UCSD-AML1 (cell line): ENCODE data around the gene GALNT17.
"Not testable (repeated sequence)": the region's sequence is repeated elsewhere in the genome, so short reads cannot be mapped to it uniquely, and the experiment has no call there.

Experiments used
- DNase-seq: peaks from one replicate; lab custom pipeline; 2025; ENCODE audit not compliant: unreplicated experiment; lab: John Stamatoyannopoulos, UW

The GALNT17 gene

DNA sequence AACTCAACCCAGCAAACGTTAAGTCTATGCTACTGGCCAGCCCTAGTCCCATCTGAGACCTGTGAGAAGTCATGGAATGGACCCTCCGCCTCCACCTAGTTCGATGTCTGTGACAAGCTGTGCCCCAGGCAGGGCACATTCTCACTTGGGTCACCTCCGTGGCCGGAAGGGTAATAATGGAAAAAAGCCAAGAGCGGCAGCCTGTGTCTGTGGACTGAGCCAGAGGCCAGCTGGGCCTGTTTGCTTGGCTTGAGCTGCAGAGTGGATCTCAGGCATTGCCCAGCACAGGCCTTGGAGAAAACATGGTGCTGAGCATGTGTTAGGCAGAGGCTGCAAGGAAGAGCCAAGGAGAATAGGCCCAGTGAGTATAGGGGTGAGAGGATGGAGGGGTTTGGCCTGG, 97.8 kb downstream of the GALNT17 start:
- DNase-seq = no peak

DNA sequence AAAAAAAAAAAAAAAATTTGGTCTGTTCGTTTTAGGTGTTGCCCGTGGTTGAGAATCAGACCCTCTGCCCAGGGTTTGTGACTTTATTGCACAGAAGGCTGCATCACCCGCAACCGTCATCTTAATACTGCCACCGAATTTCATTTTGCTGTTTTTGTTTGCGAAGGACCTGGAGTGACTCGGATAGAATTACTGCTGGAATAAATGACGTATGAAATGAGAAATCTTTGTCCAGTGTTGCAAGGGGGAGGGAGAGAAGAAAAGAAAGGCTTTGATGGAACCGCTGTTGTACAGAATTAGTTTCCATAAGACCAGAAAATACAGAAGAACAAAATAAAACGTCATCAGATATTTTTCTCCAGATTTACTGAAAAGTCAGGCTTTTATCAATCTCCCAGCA, 103.3 kb downstream of the GALNT17 start:
- DNase-seq = no peak

DNA sequence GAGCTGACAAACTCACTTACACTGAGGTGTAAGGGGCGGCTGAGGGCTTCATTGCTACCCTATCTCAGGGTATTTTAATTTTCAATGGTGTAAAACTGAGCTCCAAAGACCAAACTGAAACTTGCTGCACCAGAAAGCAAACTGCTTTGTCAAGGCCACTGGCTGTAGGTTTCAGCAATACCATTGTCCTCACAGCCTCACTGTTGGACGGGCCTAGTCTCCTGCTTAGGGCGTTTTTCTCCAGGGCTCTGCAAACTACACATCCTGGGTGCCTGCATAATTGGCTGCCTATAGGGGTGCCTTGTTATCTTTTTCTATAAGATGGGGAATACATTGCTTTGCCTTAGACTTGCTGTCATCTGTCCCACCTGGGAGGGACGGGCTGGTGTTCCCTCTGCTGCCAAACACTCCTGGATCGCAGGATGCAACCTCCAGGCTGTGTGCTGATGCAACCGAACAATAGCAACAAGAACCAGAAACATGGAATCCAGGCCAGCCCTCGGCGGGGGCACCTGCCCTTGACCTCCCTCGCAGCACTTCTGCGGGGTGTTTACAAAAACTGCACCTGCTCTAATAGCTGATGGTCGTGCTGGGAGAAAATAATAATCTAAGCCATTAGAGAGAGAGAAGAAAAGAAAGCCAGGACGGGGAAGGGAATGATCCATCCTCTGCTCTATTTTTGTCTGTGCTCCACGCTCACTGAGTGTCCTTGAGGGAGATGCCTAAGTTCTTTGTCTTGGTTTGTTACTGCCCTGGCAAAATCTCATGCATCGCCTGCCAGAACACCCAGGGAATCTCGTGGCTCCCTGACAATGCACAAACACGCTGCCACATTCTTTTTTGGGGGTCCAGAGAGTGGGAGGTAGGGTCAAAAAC, 104.5 kb downstream of the GALNT17 start:
- no peak for DNase-seq

DNA sequence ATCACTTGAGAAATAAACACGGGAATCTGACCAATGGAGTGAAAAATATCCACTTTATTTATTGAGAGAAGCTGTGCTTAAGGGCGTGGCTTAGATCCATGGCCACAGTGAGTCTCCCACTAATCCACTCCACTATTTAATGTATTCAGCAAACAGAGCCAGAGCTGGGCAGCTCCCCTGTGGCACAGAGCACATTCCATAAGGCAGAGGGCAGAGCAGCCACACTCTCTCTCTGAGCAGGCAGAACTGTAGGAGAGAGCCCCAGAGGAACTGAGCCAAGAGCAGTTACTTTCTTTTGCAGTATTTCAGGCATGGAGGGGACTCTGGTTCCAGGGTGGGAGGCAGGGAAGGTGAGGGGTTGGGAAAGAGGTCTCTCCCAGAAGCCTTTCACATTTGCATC, 106.0 kb downstream of the GALNT17 start:
- no peak for DNase-seq

DNA sequence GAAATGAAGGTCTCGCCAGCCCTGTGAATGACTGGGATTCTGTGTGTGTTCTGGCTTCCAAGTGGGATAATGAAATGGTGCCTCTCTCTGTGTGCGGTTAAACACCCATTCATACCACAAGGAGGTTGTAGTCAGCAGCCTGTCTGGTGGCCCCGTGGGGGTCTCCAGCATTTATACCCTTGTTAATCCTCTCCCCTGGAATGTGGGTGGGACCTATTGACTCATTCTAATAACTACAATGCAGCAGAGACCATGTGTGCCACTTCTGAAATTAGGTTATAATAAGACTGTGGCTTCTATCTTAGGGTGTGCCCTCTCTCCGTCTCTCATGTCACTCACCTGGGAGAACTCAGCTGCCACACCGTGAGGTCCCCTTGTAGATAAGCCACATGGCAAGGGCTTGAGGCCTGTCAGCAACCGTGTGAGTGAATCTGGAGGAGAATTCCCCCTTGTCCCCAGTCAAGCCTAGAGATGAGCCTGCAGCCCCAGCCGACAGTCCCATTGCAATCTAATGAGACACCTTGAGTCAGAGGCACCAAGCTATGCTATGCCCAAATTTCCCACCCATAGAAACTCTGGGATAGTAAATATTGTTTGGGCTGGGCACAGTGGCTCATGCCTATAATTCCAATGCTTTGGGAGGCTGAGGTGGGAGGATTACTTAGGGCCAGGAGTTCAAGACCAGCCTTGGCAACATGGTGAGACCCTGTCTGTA, 106.8 kb downstream of the GALNT17 start:
- DNase-seq = no peak

DNA sequence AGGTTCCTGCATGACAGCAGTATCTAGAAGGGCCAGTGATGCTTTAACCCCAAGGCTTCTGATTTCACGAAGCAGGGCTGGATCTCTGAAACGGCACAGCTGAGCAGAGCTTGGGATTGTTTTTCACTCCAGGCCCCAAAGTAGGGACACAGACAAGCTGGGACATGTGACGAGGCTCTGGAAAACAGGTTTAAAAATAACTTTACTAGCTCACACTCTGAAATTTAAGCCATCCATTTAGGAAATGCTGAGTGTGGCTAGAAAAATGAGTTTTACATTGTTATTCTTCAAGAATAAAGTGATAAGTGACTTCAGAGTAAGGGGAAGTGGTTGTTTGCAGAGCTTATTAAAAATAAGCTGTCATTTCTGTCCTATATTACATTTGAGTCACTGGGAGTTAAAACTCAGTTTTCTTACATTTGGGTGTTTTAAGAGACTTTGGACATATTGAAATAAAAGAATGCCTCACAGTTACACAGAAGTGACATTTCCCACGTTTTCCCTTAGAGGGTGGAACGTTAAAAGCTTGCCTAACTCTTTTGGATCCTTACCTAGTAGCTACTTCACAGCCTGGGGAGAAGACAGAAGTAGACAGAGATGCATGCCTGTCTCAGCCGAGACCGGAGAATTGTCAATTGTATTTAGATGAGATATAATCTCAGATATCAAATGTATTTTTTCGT, 107.8 kb downstream of the GALNT17 start:
- DNase-seq = no peak

DNA sequence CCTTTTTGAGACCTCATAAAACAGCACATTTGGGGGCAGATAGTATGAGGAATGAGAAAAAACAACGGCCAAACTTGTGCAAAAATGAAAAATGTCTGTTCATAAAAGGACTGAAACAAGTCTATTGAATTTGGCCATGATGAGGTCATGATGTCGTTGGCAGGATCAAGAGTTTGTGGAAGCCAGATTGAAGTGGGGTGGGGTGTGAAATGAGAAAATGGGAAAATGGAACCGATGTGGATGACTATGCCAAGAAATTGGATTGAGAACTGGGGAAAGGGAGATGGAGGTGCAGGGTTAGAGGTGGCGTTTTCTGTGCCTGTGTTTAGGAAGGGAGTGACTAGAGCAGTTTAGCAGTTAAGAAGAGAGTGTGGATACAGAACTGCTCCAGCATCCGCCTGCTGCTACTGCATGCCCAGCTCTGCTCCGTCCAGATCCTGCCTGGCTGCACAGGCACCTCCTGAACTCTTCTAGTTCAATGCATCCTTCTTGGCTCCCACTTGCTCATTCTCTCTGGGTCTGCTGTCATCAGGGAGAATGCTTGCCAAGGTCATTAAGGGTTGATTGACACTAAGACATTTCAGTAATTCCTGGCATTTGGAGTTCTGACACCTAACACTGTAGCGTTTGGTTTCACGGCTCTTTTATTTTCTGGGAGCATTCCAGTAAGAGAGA, 111.9 kb downstream of the GALNT17 start:
- DNase-seq = no peak

DNA sequence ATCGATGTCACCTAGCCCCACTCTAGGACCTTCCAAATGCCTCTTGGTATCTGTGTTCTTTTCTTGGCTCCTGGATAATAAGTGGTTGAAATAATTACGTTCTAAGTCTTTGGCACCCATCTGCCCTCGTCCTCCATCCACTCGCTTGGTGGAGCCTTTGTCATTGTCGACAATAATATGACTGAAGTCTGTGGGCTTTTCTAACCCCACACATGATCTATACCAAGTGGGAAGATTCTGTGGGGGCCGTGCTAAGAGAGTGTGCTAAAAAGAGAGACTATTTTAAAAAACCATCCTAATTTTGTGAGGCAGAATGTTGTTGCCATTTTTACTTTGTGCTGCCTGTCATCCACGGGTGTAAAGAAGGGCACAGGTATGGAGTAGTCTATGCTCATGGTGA, 113.1 kb downstream of the GALNT17 start:
- no peak for DNase-seq

DNA sequence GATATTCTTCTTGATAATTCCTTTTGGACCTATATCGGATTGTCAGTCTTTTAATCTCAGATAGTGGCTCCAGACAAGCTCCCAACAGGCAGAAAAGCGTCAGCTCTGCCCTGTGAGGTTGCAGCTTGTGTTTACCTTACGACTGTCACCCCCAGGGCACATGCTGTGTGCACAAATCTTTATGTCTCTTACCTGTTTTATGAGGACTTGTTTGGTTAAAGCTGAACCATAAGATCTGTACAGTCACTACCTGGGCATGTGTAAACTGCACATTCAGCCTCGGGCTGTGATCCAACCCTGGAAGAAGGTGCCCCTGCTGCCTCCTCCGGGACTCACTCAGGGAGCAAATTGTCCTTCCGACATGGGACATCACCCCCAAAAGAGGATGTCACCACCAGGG, 119.8 kb downstream of the GALNT17 start:
- DNase-seq = no peak

DNA sequence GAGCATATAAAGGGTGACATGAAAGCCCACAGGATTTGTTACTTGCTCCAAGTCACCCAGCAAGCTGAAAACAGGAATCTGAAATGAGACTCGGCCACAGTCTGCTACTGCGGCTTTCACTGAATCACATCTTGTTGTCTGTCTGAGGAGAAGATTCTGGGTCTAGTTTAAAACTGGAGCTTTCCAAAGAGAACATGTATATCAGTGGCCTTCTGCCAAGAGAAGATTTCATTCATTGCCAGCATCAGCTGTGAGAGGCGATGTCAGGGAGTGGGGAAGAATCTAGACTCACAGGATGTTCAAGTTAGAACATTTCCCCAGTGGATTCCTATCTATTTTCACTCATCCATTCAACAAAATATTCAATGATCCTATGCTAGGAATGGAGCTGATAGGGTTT, 122.8 kb downstream of the GALNT17 start:
- DNase-seq = no peak

DNA sequence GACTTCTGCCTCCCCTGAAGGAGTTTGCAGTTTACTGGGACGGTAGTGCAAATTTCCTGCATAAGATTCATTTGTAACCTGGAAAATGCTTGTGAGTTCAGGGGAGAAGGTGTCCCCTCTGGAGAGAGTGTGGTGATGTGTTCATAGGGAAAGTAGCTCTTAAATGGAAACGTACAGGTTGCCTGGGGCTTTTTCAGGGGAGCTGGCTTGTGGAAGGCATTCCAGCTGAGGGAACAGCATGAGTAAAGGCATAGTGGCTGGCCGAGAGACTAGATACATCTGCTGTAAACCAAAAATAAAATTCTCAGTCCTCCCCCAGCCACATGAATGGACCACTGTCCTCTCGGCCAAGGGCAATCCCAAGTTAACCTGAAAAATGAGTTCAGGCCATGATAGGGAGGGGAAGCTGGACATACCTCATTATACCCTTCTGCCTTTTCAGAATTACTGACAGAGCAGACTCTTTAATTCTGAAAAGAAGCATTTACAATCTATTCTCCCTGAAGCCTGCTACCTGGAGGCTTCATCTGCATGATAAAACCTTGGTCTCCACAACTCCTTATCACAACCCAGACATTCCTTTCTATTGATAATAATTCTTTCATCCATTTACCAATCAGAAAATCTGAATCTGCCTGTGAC, 123.7 kb downstream of the GALNT17 start:
- DNase-seq = no peak

DNA sequence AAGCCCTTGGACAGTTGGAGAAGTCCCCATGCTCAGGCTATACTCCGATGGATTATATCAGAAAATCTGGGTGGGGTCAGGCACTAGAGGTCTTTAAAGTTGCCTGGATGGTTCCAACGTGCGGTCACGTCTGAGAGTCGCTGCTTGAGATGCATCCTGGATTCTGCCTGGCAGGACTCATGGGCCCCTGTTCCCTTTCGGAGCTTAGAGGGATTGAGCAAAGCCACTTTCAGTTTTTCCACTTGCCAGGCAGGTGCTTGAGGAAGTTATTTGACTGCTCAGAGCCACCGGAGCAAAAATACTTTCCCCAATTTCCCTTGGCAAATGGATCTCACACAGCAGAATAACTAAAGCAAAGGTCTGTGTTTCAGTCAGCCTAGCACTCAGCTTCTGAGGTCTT, 129.1 kb downstream of the GALNT17 start:
- no peak for DNase-seq

DNA sequence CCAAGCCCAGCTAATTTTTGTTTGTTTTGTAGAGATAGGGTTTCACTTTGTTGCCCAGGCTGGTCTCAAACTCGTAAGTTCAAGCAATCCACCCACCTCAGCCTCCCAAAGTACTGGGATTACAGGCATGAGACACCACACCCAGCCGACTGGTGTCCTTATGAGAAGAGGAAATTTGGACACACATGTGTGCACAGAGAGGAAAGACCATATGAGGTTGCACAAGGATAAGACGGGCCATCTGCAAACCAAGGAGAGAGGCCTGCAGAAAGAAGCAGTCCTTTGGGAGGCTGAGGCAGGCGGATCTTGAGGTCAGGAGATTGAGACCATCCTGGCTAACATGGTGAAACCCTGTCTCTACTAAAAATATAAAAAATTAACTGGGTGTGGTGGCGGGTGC, 130.9 kb downstream of the GALNT17 start:
- not testable (repeated sequence) for DNase-seq

DNA sequence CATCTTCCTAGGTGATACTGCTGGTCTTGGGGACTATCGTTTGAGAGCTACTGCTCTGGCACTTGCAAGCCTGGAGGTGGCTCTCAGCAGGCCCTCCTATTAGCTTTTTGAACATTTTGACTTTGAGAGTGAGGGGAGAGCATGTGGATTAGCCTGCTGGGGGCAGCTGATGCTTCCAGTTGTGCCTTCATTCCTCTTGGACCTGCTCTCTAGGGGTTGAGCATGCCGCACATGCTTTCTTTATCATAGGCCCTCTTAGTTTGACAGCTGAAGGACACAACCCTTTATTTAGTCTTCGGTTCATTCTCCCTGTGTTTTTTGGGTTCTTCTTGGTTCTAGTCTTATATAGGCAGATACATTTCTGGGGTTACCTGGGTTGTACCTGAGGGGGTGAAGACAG, 132.1 kb downstream of the GALNT17 start:
- no peak for DNase-seq

DNA sequence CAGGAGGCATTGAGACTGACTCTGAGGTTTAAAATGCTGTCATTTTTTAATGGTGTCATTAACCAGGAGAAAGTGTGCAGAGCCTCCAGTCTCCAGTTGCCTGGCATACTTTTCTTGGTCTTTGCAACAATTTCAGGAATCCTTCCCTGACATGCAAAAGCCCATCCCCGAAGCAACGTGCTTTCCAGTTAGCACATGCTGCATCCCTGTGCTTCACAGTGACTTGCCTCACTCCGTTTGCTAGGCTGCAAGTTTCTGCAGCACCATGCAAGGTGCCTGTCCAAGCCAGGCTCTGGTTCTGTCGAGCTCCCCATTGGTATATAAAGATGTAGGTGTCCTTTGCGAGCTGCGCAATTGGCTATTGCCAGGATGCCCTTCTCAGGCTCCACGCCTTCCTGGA, 135.0 kb downstream of the GALNT17 start:
- DNase-seq = no peak

DNA sequence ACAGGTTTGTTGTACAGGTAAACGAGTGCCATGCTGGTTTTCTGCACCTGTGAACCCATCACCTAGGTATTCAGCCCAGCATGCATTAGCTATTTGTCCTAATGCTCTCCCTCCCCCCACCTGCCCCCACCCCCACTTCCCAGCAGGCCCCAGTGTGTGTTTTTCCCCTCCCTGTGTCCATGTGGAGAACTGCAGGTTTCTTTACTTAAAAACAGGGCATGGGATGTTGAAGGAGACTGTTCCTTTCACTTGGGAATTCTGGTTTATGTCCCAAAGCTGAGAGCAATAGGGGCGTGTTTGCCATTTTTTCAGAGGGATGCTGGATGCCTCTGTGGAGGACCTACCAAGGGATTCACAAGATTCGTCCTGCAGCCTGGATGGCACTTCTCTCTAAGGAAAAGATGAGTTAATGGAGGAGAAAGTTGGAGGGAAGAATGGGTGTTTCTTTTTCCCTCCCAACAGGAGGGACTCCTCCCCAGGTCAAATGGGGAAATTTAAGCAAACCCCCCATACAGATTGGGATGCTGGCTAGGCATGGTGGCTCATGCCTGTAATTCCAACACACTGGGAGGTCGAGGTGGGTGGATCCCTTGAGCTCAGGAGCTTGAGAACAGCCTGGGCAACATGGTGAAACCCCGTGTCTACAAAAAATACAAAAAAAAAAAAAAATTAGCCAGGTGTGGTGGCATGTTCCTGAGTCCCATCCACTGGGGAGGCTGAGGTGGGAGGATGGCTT, 136.0 kb downstream of the GALNT17 start:
- DNase-seq = no peak

DNA sequence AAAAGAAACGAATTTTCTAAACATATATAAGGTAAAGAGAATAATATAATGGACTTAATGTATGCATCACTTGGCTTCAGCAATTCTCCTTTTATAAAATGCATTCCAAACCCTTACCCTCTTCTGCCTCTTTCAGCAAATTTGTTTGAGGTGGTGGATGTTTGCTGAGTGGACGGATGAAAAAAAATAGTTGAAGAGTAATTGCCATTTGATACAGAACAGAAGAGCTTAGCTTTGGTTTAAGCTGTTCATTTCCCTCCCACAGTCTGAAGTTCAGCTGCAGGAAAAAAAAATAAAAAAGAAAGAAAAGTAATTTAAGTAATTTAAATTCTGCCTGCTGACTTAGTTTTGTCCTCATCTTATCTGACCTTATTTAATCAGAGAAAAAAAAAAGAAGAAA, 138.6 kb downstream of the GALNT17 start:
- DNase-seq = no peak

DNA sequence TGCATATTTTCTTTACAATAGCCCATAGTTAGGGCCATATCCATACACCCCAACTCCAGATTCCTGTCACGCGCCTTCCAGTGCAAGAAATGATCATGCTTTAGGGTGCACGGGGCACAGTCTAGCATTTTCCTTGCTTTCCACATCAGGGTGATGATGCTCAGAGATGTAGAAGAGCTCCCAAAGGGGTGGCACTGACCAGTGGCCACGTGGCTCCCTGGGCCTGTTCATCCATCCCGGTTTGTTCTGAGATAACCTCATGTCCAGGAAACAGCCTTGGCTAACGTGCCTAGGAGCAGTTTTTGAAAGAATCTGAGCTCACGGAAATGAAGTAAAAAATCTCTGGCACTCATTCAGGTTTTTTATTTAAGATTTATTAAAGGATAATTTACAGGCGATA, 139.3 kb downstream of the GALNT17 start:
- DNase-seq = no peak

DNA sequence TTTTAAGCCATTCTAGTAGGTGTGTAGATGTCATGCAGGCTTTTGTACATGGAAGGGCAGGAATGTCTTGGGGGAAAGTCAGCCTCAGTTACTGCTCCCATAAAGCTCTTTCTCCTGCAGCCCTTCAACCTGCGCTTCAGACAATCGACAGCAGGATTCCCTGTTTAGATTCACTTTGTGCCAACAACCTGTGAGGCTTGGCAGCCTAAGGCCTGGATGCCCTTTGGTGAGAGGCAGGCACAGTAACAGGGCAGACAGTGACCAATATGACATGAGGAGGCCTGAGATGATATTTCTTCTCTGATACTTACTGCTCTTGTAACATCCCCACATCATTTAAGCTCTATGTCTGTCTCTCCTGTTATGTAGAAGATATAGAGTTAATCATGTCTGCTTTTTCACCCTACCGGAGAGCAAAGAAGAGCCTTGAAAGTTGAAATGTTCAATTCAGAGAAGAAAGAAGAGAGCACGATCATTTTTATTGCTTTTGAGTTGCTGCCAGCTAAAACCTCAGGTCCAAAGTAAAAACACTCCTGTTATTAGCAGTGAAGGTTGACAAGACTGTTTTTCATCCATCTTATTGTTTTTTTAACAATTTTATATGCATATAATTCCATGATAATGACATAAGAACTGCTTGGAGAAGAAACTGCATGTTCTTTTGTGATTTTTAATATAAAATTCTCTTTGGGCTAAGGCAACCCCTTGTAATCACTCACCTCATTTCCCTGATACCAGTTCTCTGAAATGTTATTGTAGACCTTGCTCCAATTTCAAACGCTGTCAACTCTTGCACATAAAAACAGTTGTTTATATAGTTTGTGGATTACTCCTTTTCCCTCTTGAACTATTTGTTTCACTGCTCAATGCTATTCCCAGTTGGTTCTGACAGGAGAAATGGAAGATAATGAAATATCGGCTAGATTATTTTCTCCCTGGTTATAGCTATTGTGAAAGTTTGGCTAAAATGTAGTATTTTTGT, 140.9 kb downstream of the GALNT17 start:
- no peak for DNase-seq
